Epithelial cell of proximal tubule (primary cell): ENCODE data around the gene PPM1J. TPM values are rescaled to one million over a fixed set of nuclear protein-coding genes. Genes with fewer than 3 reads are reported as not detected.
"Not testable (repeated sequence)": the region's sequence is repeated elsewhere in the genome, so short reads cannot be mapped to it uniquely, and the experiment has no call there.

Experiments used
- DNase-seq: peaks from one replicate; pipeline ENCODE4 v3.0.0-alpha.2; 2011; ENCODE audit warnings: low read depth
- H3K4me3 ChIP-seq: 2 replicates; pipeline ENCODE4 v1.5.1; 2011; ENCODE audit warnings: low read depth, mild to moderate bottlenecking, low read length
- CTCF ChIP-seq: conservative IDR thresholded peaks from 2 replicates; pipeline ENCODE4 v1.5.1; 2012; ENCODE audit warnings: low read depth, mild to moderate bottlenecking, low read length
- total RNA-seq: library from RNA; depleted of rRNA; stranded (reverse); fragments of >200 nt; gene quantifications from 2 replicates; pipeline ENCODE4 v1.2.3, GENCODE V29; 2015

Gene PPM1J
- total RNA-seq, 1 donor from 2014 or later = 3.2 TPM

DNA sequence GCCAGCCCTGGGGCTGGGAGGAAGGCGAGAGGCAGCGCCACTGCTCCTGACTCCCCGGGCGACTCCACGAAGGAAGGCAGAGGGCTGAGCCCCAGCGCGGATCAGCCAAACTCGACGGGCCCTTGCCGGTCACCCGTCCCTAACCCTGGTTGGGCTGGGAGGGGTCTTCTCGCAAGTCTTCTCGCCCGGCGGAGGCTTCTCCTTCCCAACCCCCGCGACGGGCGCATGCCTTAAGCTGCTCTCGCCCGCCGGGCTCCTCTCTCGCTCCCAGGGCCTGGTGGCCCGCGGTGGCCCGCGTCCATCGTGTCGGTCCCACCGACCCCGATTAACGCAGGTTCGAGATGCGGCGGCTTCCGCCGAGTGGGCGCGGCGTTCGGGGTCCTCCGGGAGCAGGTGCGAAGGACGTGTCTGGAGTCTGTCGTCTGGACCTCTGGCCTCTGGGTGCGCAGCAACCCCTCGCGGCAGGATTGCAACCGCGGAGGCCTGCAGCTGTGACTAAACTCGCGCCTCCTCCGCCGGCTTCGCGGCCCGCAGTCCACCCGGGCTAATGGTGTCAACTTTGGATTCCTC, 29.0 kb upstream of the PPM1J start:
- peak overlapping the region; percentile 41 for H3K4me3 ChIP-seq
- DNase-seq = no peak
- TF ChIP-seq CTCF = peak; percentile 59

GRCh38 chr1:112743174-112744008, 28.3 kb upstream of the PPM1J start:
- peak overlapping the region; percentile 41 for H3K4me3 ChIP-seq
- no peak for DNase-seq
- no peak for TF ChIP-seq CTCF

DNA sequence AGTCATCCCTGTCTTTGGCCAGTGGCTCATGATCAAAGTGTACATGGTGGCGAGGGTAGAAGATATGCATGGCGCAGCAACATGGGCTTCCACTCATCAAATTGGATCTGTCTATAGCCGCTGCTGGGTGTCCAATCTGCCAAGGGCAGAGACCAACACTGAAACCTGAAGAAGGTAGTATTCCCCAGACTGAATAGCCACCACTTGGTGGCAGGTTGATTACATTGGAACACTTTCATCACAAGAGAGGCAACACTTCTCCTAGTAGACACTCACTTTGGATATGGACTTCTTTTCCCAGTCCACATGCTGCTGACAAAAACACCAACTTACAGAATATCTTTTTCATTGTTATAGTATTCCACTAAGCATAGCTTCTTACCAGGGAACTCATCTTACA, 22.4 kb upstream of the PPM1J start:
- TF ChIP-seq CTCF = no peak
- no peak overlapping the region for H3K4me3 ChIP-seq
- no peak for DNase-seq

DNA sequence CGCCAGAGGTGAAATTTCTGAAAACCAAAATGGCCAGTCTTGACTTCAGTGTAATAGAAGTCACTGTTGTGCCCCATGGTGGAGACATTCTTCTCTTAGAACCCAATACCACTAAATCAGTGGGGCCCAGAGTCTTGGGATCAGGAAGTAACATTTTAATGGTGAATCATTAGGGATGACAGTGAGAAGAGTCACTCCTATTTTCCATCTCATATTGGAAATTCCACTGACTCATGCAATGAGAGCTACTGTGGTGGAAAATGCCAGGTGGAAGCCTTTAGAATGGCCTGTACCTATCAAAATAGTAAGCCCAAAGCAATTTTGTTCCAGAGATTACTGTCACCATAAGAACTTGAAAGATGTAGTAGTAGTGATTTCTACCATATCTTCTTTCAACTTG, 20.6 kb upstream of the PPM1J start:
- no peak for TF ChIP-seq CTCF
- DNase-seq = peak; percentile 91
- H3K4me3 ChIP-seq = no peak overlapping the region

GRCh38 chr1:112731451-112731850, 16.3 kb upstream of the PPM1J start:
- no peak for TF ChIP-seq CTCF
- no peak overlapping the region for H3K4me3 ChIP-seq
- no peak for DNase-seq

DNA sequence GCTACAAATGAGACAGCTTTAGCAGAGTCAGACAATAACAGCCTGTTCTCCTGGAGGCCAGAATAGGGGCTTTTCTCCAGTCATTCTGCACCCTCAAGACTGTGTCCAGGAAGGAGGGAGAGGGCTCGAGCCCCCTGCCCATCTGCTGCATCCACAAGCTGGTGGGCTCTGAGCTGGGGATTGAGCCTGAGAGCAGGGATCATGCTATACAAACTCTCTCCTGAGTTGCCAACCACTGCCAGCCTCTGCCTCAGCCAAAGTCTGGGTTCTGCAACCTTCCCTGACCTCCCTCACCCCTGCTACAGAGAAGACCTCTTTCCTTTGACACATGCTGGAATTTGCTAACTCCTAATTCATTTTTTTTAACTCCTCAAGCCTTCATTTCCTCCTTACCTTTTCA, 14.8 kb upstream of the PPM1J start:
- TF ChIP-seq CTCF = no peak
- no peak for DNase-seq

DNA sequence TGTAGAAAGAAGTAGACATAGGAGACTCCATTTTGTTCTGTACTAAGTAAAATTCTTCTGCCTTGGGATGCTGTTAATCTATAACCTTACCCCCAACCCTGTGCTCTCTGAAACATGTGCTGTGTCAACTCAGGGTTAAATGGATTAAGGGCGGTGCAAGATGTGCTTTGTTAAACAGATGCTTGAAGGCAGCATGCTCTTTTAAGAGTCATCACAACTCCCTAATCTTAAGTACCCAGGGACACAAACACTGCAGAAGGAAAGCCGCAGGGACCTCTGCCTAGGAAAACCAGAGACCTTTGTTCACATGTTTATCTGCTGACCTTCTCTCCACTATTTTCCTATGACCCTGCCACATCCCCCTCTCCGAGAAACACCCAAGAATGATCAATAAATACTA, 13.9 kb upstream of the PPM1J start:
- not testable (repeated sequence) for H3K4me3 ChIP-seq, DNase-seq

More for the DNA sequence above, 14.8 kb upstream of the PPM1J start:
- H3K4me3 ChIP-seq = no peak overlapping the region

DNA sequence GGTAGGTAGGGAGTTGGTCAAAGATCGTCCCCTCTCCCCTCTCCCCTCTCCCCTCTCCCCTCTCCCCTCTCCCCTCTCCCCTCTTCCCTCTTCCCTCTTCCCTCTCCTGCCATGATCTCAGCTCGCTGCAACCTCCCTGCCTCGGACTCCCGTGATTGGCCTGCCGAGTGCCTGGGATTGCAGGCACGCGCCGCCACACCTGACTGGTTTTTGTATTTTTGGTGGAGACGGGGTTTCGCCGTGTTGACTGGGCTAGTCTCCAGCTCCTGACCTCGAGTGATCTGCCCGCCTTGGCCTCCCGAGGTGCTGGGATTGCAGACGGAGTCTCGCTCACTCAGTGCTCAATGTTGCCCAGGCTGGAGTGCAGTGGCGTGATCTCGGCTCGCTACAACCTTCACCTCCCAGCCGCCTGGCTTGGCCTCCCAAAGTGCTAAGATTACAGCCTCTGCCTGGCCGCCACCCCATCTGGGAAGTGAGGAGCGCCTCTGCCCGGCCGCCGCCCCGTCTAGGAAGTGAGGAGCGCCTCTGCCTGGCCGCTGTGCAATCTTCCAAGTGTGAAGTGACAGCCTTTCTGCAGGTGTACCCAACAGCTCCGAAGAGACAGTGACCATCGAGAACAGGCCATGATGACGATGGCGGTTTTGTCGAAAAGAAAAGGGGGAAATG, 13.3 kb upstream of the PPM1J start:
- not testable (repeated sequence) for DNase-seq

More for the DNA sequence above, 13.3 kb upstream of the PPM1J start:
- H3K4me3 ChIP-seq = not testable (repeated sequence)
